ENCODE measurements around the gene SPRY1. TPM values are rescaled to one million over a fixed set of nuclear protein-coding genes. Genes with fewer than 3 reads are reported as not detected.
A peak's percentile ranks its signal among the peaks of the same experiment; 100 is the strongest.

Gene SPRY1
- total RNA-seq, 4 donors from 2014 or later = 103 to 136 (median 136) TPM

DNA sequence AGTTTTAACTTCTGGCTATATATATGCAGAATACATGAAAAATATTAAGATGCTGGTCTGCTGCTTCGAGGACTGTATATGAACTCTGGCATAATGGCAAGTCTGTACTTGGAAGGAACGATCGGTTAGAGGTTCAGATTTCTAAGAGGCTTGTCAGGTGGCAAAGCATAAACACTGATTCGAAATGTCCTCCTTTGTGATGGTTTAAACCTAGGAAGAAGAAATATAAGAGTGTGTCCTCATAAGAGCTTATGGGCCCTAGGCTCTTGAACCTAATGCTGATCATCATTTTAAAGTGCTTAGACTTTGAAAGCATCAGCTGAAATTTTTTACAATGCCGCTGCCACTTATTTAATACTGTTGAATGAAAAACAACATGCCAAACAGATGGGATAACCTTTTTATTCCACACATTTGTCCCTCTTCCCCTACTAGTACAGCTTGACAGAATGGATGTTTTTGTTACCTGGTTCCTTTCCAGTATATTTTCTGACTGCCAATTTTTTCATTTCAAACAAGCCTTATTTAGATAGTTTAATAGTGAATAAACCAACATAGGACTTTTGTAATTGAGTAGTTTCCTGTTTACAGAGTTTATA is 8.8 kb downstream of the SPRY1 start:
- TF ChIP-seq POLR2A (IDR thresholded peaks at IDR 0.05; ENCODE audit: low read depth) (no peak), POLR2AphosphoS5 (IDR thresholded peaks at IDR 0.05) (no peak), EP300 (IDR thresholded peaks at IDR 0.05) (no peak)
- TF ChIP-seq, protein P1, sequence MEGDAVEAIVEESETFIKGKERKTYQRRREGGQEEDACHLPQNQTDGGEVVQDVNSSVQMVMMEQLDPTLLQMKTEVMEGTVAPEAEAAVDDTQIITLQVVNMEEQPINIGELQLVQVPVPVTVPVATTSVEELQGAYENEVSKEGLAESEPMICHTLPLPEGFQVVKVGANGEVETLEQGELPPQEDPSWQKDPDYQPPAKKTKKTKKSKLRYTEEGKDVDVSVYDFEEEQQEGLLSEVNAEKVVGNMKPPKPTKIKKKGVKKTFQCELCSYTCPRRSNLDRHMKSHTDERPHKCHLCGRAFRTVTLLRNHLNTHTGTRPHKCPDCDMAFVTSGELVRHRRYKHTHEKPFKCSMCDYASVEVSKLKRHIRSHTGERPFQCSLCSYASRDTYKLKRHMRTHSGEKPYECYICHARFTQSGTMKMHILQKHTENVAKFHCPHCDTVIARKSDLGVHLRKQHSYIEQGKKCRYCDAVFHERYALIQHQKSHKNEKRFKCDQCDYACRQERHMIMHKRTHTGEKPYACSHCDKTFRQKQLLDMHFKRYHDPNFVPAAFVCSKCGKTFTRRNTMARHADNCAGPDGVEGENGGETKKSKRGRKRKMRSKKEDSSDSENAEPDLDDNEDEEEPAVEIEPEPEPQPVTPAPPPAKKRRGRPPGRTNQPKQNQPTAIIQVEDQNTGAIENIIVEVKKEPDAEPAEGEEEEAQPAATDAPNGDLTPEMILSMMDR (IDR thresholded peaks at IDR 0.05) = no peak
- no peak for DNase-seq (ENCODE audit: extremely low spot score)
- peak overlapping the region; percentile 6 to 95 (median 67) for H3K27ac ChIP-seq (replicated peaks in 1 of 4)
- no peaks in the 10 kb centered on the region for H3K9me3 ChIP-seq
- H3K36me3 ChIP-seq = peaks cover 8 to 75% (median 14%) of the 10 kb centered on the region in 4 donors
- 45% methylated on average over 5 of the region's 5 CpGs for WGBS
- intact Hi-C loops (cut with DNase I) = no loop called here
- no peaks in the 10 kb centered on the region for H3K27me3 ChIP-seq
- H3K4me3 ChIP-seq = peak overlapping the region; percentile 24 to 93 (median 90)
- H3K4me1 ChIP-seq = peaks cover 7 to 50% (median 35%) of the 10 kb centered on the region in 4 donors

DNA sequence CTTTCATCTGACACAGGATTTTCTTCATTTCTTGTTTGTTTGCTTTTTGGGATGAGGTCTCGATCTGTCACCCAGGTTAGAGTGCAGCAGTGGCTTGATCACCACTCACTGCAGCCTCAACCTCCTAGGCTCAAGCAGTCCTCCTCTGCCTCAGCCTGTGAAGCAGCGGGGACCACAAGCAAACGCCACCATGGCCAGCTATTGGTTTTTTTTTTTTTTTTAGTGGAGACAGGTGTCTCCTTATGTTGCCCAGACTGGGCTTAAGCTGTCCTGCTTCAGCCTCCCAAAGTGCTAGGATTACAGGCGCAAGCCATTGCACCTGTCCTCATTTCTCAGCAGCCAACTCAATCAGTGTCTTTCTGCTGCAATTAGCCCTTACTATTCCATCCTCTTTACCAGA is 10.3 kb downstream of the SPRY1 start:
- WGBS = 80% methylated on average over 4 of the region's 4 CpGs
- H3K9me3 ChIP-seq = no peaks in the 10 kb centered on the region
- peaks cover 7 to 36% (median 25%) of the 10 kb centered on the region in 4 donors for H3K4me1 ChIP-seq
- H3K4me3 ChIP-seq = no peak overlapping the region
- no peak for DNase-seq (ENCODE audit: extremely low spot score)
- peak overlapping the region in 1 of 4 donors; percentile 95 for H3K27ac ChIP-seq (replicated peaks in 1 of 4)
- TF ChIP-seq POLR2A (IDR thresholded peaks at IDR 0.05; ENCODE audit: low read depth) (no peak), EP300 (IDR thresholded peaks at IDR 0.05) (no peak), POLR2AphosphoS5 (IDR thresholded peaks at IDR 0.05) (no peak)
- TF ChIP-seq, protein P1 (IDR thresholded peaks at IDR 0.05) = no peak
- no peaks in the 10 kb centered on the region for H3K27me3 ChIP-seq
- peaks cover 8 to 60% (median 12%) of the 10 kb centered on the region in 4 donors for H3K36me3 ChIP-seq
- intact Hi-C loops (cut with DNase I) = no loop called here

DNA sequence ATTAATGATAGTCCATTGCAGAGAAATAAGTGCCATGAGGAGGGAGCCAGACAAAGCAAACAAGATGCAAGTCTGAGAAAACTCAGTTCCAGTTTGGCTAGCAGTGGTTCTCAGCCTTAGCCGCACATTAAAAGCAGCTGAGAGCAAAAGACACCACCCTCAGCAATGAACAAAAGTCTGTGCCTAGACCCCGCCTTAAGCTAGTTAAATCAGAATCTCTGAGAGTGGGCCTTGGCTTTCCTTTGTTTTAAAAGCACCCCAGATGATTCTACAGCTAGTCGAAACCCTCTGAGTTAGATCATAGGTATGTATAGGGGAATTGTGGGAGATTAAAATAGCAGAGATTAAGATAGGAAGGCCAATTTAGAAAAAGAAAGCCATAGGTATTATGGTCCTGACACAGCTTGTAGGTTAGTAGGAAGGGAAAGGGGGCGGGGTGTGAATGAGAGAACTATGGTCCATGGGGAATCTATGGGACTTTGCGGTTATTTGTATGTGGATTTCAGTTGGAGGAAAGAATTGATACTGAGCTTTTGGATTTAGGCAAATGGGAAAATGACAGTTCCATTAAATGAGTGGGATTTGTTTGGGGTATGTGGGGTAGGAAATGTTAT is 12.0 kb downstream of the SPRY1 start:
- no peaks in the 10 kb centered on the region for H3K27me3 ChIP-seq
- H3K27ac ChIP-seq (replicated peaks in 1 of 4) = peak overlapping the region in 3 of 4 donors; percentile 2 to 33 (median 21)
- H3K36me3 ChIP-seq = peaks cover 0 to 43% (median 0%) of the 10 kb centered on the region in 4 donors
- WGBS = 83% methylated on average over 5 of the region's 5 CpGs
- H3K4me3 ChIP-seq = no peak overlapping the region
- no peak for TF ChIP-seq POLR2AphosphoS5 (IDR thresholded peaks at IDR 0.05)
- TF ChIP-seq EP300 (IDR thresholded peaks at IDR 0.05) = no peak
- TF ChIP-seq POLR2A (IDR thresholded peaks at IDR 0.05; ENCODE audit: low read depth) = no peak
- TF ChIP-seq, protein P1 (IDR thresholded peaks at IDR 0.05) = no peak
- no peaks in the 10 kb centered on the region for H3K9me3 ChIP-seq
- intact Hi-C loops (cut with DNase I) = no loop called here
- no peak for DNase-seq (ENCODE audit: extremely low spot score)
- H3K4me1 ChIP-seq = peaks cover 7 to 27% (median 12%) of the 10 kb centered on the region in 4 donors

DNA sequence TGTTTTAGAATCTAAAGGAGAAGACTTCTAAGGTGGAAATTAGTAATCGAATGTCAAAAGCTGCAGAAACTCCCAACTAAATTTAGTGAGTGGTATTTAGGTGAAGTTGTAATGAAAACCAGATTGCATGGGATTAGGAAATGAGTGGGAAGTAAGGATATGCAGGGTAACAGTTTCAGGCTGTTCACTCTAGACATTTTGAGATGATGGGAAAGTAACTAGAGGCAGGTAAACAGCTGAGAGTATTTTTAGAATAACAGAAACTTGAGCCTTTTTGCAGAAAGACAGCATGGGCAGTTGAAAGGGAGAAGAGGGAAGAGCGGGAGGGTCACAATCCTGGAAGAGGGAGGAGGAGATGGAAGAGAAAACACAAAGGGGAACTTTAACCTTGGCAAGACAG is 12.7 kb downstream of the SPRY1 start:
- no peaks in the 10 kb centered on the region for H3K9me3 ChIP-seq
- WGBS = 79% methylated on average over 2 of the region's 2 CpGs
- H3K27ac ChIP-seq (replicated peaks in 1 of 4) = peak overlapping the region in 2 of 4 donors; percentile 21 to 33
- no peak for DNase-seq (ENCODE audit: extremely low spot score)
- peaks cover 7 to 27% (median 12%) of the 10 kb centered on the region in 4 donors for H3K4me1 ChIP-seq
- no peak overlapping the region for H3K4me3 ChIP-seq
- intact Hi-C loops (cut with DNase I) = no loop called here
- TF ChIP-seq POLR2A (IDR thresholded peaks at IDR 0.05; ENCODE audit: low read depth) (no peak), POLR2AphosphoS5 (IDR thresholded peaks at IDR 0.05) (no peak), EP300 (IDR thresholded peaks at IDR 0.05) (no peak)
- TF ChIP-seq, protein P1 (IDR thresholded peaks at IDR 0.05) = no peak
- H3K27me3 ChIP-seq = no peaks in the 10 kb centered on the region
- H3K36me3 ChIP-seq = peaks cover 0 to 35% (median 0%) of the 10 kb centered on the region in 4 donors

All from esophagus muscularis mucosa (tissue), 4 donors.